NCI-H524 treated with DMSO at 0.1 percent for 48 hours (cell line): ENCODE measurements around the gene LRRK1.
A peak's percentile ranks its signal among the peaks of the same experiment; 100 is the strongest.

Experiments
- DNase-seq: peaks from one replicate; lab custom pipeline; 2025; lab: John Stamatoyannopoulos, UW

LRRK1 gene

GRCh38 chr15:101008158-101009139 lies 89.3 kb downstream of the LRRK1 start:
- peak; percentile 40 for DNase-seq

GRCh38 chr15:101009176-101009575 lies 90.0 kb downstream of the LRRK1 start:
- no peak for DNase-seq

- no peak for DNase-seq
Measured at GRCh38 chr15:101010781-101011180, 91.6 kb downstream of the LRRK1 start.

GRCh38 chr15:101012326-101013200 lies 93.4 kb downstream of the LRRK1 start:
- no peak for DNase-seq

- no peak for DNase-seq
Measured at GRCh38 chr15:101013201-101013550, 94.0 kb downstream of the LRRK1 start.

GRCh38 chr15:101013769-101014675 lies 94.9 kb downstream of the LRRK1 start:
- peak; percentile 98 for DNase-seq

- no peak for DNase-seq
Measured at GRCh38 chr15:101014921-101015841, 96.0 kb downstream of the LRRK1 start.

- DNase-seq: no peak
Measured at GRCh38 chr15:101016581-101016980, 97.4 kb downstream of the LRRK1 start.

- no peak for DNase-seq
Measured at GRCh38 chr15:101017093-101017754, 98.1 kb downstream of the LRRK1 start.

GRCh38 chr15:101018016-101018415 lies 98.9 kb downstream of the LRRK1 start:
- DNase-seq: no peak

GRCh38 chr15:101018450-101018849 lies 99.3 kb downstream of the LRRK1 start:
- DNase-seq: no peak

GRCh38 chr15:101019366-101019896 lies 100.3 kb downstream of the LRRK1 start:
- DNase-seq: no peak

- DNase-seq: no peak
Measured at GRCh38 chr15:101020451-101020850, 101.3 kb downstream of the LRRK1 start.

- DNase-seq: no peak
Measured at GRCh38 chr15:101020945-101021344, 101.8 kb downstream of the LRRK1 start.

- no peak for DNase-seq
Measured at GRCh38 chr15:101022306-101022705, 103.1 kb downstream of the LRRK1 start.

- DNase-seq: no peak
Measured at GRCh38 chr15:101022876-101023275, 103.7 kb downstream of the LRRK1 start.

GRCh38 chr15:101023501-101024072 lies 104.4 kb downstream of the LRRK1 start:
- no peak for DNase-seq

- no peak for DNase-seq
Measured at GRCh38 chr15:101024073-101024695, 105.0 kb downstream of the LRRK1 start.
